MM.1S (cell line): ENCODE data around the gene SPATA13.
"Not testable (repeated sequence)": the region's sequence is repeated elsewhere in the genome, so short reads cannot be mapped to it uniquely, and the experiment has no call there.

Source experiments
- EZH2 ChIP-seq: fragments of 300-600 bp; sonication (generic); optimal IDR thresholded peaks from 2 replicates; pipeline ENCODE3; 2017; ENCODE audit warnings: low read depth, mild to moderate bottlenecking, antibody characterized with exemption, low read length, mixed read lengths
- EZH2phosphoT487 ChIP-seq: fragments of 300-600 bp; sonication (generic); IDR thresholded peaks from 2 replicates; pipeline ENCODE4 v1.6.1; 2018; ENCODE audit warnings: antibody characterized with exemption, low read length
- TF ChIP-seq, protein P1 (sequence below): fragments of 300-600 bp; sonication (generic); IDR thresholded peaks from 2 replicates; pipeline ENCODE4 v1.5.1; 2016; ENCODE audit warnings: antibody characterized with exemption, low read length, mixed read lengths

DNA sequence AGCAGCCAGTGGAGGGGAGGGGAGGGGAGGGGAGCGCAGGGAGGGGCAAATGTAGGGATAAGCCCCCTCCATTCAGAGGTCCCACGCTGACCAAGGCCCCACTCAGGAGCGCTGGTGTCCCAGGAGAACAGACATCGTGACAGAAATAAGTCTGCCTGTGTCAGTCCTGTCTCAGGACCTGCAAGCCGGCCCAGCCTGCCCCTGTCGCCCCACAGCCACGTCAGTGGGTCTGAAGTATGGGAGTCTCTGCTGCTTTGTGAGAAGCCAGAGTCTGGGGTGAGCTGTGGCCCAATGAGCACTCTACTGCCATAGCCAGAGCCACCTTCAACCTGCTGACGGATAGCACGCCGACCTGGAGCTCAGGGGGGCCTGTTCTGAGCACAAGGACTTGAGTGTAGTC lies 157.3 kb downstream of the SPATA13 start:
- TF ChIP-seq, protein P1, sequence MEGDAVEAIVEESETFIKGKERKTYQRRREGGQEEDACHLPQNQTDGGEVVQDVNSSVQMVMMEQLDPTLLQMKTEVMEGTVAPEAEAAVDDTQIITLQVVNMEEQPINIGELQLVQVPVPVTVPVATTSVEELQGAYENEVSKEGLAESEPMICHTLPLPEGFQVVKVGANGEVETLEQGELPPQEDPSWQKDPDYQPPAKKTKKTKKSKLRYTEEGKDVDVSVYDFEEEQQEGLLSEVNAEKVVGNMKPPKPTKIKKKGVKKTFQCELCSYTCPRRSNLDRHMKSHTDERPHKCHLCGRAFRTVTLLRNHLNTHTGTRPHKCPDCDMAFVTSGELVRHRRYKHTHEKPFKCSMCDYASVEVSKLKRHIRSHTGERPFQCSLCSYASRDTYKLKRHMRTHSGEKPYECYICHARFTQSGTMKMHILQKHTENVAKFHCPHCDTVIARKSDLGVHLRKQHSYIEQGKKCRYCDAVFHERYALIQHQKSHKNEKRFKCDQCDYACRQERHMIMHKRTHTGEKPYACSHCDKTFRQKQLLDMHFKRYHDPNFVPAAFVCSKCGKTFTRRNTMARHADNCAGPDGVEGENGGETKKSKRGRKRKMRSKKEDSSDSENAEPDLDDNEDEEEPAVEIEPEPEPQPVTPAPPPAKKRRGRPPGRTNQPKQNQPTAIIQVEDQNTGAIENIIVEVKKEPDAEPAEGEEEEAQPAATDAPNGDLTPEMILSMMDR: not testable (repeated sequence)
- TF ChIP-seq EZH2, EZH2phosphoT487: not testable (repeated sequence)
